ENCODE measurements around the gene PLPPR2.

DNA sequence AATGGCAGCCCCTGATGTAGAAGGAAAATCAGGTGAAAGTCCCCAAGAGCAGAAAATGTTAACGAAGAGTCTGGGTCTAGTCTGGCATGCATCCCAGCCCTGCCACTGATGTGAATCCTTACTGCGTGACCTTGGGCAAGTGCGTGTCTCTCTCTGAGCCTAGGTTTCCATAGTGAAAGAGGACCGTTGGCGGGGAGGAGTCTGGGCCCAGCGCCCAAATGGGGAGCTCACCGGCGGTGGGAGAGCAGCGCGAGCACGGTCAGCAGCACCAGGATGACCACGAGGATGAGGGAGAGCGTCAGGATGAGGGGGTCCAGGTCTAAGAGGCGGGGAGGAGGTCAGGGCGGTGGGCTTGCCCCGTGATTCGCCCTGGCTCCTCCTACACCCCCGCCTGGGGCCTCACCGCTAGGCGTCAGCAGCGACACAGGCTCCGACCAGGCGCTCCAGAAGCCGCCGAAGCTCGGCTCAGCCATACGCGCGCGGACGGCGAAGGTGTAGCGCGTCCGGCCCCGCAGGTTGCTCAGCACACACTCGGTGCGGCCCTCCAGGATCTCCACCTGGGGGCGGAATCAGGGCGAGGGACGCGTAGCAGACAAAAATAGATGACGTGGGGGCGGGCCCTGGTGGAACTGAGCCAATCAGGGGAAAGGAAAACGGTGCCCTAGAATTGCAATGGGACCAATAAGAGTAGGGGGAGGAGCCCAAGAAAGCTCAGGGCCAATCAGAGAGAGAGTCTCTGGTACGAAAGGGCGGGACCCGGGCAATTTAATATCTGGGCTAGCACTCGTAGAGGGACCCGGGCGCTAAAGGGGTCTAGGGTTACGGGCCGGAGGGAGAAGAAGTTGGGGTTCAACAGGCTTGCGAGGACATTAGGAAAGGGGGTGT lies 25.7 kb downstream of the PLPPR2 start:
- TF ChIP-seq POLR2A (IDR thresholded peaks at IDR 0.05; ENCODE audit: low read length), result peak; percentile 49
- no peak for TF ChIP-seq GATA1 (IDR thresholded peaks at IDR 0.05; ENCODE audit: low read depth, low read length)
